Mesothelial cell of epicardium (in vitro differentiated cells): ENCODE measurements around the gene ATP8B1. TPM values are rescaled to one million over a fixed set of nuclear protein-coding genes. Genes with fewer than 3 reads are reported as not detected.
A peak's percentile ranks its signal among the peaks of the same experiment; 100 is the strongest.

Experiments used
- DNase-seq, 2 experiments: peaks; one replicate each; pipeline ENCODE4 v3.0.0; 2021; ENCODE audit warnings: low spot score in 2 of 2; ENCODE audit not compliant: unreplicated experiment in 2 of 2
- H3K27ac Mint-ChIP-seq: 2 replicates; pipeline ENCODE4 v1.8.0; 2021; ENCODE audit warnings: mixed read lengths
- H3K27me3 Mint-ChIP-seq: 2 replicates; pipeline ENCODE4 v1.8.0; 2021; ENCODE audit warnings: low read depth, mixed read lengths
- H3K36me3 Mint-ChIP-seq: 2 replicates; pipeline ENCODE4 v1.8.0; 2021; ENCODE audit warnings: mixed read lengths
- H3K4me1 Mint-ChIP-seq: 2 replicates; pipeline ENCODE4 v1.8.0; 2021; ENCODE audit warnings: mixed read lengths
- H3K4me3 Mint-ChIP-seq: 2 replicates; pipeline ENCODE4 v1.8.0; 2021; ENCODE audit warnings: mild to moderate bottlenecking, moderate library complexity, mixed read lengths
- H3K9me3 Mint-ChIP-seq: 2 replicates; pipeline ENCODE4 v1.8.0; 2021; ENCODE audit warnings: mixed read lengths
- CTCF ChIP-seq: fragments of 200-600 bp; sonication (generic); IDR thresholded peaks from one replicate; pipeline ENCODE4 v1.5.0; 2021; ENCODE audit warnings: antibody characterized with exemption; ENCODE audit not compliant: unreplicated experiment
- total RNA-seq: library from RNA; stranded (reverse); gene quantifications from 3 replicates; pipeline ENCODE4 v1.2.1, GENCODE V29; 2021

The ATP8B1 gene
- total RNA-seq, 1 donor from 2014 or later: 14.1 TPM

- no peaks in the 10 kb centered on the region for H3K27me3 Mint-ChIP-seq
- H3K9me3 Mint-ChIP-seq: peaks cover 3% of the 10 kb centered on the region
- no peaks in the 10 kb centered on the region for H3K4me1 Mint-ChIP-seq
- peak overlapping the region; percentile 18 for H3K27ac Mint-ChIP-seq
- no peak overlapping the region for H3K4me3 Mint-ChIP-seq
- no peak for DNase-seq
- no peak for TF ChIP-seq CTCF
- peaks cover 21% of the 10 kb centered on the region for H3K36me3 Mint-ChIP-seq
Observed at GRCh38 chr18:57683470-57683869, 119.6 kb downstream of the ATP8B1 start.

- no peak overlapping the region for H3K4me3 Mint-ChIP-seq
- DNase-seq: no peak
- TF ChIP-seq CTCF: no peak
- H3K27ac Mint-ChIP-seq: no peak overlapping the region
- peaks cover 30% of the 10 kb centered on the region for H3K36me3 Mint-ChIP-seq
- H3K27me3 Mint-ChIP-seq: no peaks in the 10 kb centered on the region
- H3K4me1 Mint-ChIP-seq: no peaks in the 10 kb centered on the region
- H3K9me3 Mint-ChIP-seq: peaks cover 11% of the 10 kb centered on the region
Observed at GRCh38 chr18:57677262-57678211, 125.6 kb downstream of the ATP8B1 start.

- Mint-ChIP-seq H3K27ac (peak overlapping the region; percentile 9), H3K36me3 (peaks cover 35% of the 10 kb centered on the region), H3K9me3 (peaks cover 17% of the 10 kb centered on the region), H3K27me3 (no peaks in the 10 kb centered on the region), H3K4me3 (no peak overlapping the region), H3K4me1 (no peaks in the 10 kb centered on the region)
- no peak for TF ChIP-seq CTCF
- DNase-seq: no peak
Observed at GRCh38 chr18:57674891-57675290, 128.2 kb downstream of the ATP8B1 start.

- H3K4me3 Mint-ChIP-seq: no peak overlapping the region
- TF ChIP-seq CTCF: no peak
- peaks cover 13% of the 10 kb centered on the region for H3K9me3 Mint-ChIP-seq
- DNase-seq: no peak
- H3K27ac Mint-ChIP-seq: no peak overlapping the region
- H3K27me3 Mint-ChIP-seq: no peaks in the 10 kb centered on the region
- peaks cover 24% of the 10 kb centered on the region for H3K36me3 Mint-ChIP-seq
- H3K4me1 Mint-ChIP-seq: peaks cover 2% of the 10 kb centered on the region
Observed at GRCh38 chr18:57670046-57670445, 133.1 kb downstream of the ATP8B1 start.

GRCh38 chr18:57668021-57668420 is 135.1 kb downstream of the ATP8B1 start:
- Mint-ChIP-seq H3K36me3 (peaks cover 24% of the 10 kb centered on the region), H3K9me3 (peaks cover 9% of the 10 kb centered on the region), H3K27me3 (no peaks in the 10 kb centered on the region), H3K27ac (no peak overlapping the region), H3K4me1 (peaks cover 2% of the 10 kb centered on the region), H3K4me3 (no peak overlapping the region)
- DNase-seq: no peak
- no peak for TF ChIP-seq CTCF
